ENCODE results near the gene SFTPA2. TPM values are rescaled to one million over a fixed set of nuclear protein-coding genes. Genes with fewer than 3 reads are reported as not detected.
A peak's percentile ranks its signal among the peaks of the same experiment; 100 is the strongest.
"Not testable (repeated sequence)": the region's sequence is repeated elsewhere in the genome, so short reads cannot be mapped to it uniquely, and the experiment has no call there.

Gene SFTPA2
- polyA plus RNA-seq (ENCODE audit: low read depth in 6 of 6): not detected

- Mint-ChIP-seq H3K9me3 (no peaks in the 10 kb centered on the region), H3K4me3 (no peak within 1 kb of the TSS), H3K27ac (peak within 1 kb of the TSS in 1 of 6 donors; percentile 72), H3K4me1 (peaks cover 7 to 12% (median 8%) of the 10 kb centered on the region in 3 donors), H3K27me3 (peaks cover 7 to 24% (median 16%) of the 10 kb centered on the region in 3 donors), H3K36me3 (no peaks in the 10 kb centered on the region)
- ATAC-seq (ENCODE audit: low read depth in 2 of 2): no peak
- DNase-seq: no peak
Observed at GRCh38 chr10:79560160-79560709, at the start of gene SFTPA2. Gene SFTPA2 (minus strand): TSS chr10:79560407. CDS start chr10:79559483, 924 bp downstream.

DNA sequence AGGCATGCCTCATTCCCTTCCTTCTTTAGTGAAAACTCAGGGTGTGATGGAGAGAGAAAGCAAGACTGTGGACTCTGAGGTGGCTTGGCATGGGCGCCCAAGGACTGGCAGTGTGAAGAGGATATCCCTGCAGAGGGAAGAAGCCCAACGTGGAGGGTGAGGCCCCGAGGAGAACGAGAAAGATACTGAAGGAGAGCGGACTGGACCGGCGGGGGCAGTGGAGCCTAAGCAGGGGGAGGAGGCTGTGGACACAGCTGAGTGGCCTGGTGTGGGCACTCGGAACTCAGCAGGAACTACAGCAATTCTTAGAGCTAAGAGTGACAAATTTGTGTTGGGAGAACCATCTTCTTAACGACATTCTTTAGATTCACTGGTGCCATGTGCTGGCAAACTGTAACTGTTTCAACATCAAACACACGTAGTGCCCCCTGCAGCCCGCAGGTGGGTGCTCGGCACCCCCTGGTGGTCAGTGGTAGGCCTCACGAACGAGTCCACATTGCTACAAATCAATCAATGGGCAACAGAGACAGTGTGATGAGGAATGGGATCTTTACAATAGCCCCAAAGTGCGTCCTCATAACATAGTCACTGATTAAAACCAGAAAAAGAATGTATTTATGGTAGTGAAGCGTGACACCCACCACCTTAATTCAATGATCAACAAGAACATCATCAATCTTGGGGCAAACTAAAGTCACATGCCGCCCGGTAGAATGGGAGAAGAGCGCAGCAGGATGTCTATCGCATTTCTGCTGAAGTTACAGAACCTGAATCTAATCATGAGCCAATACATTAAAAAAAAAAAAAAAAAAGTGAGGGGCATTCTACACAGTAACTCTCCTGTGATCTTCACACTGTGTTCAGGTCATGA is 48.5 kb upstream of the SFTPA2 start:
- peaks cover 0 to 15% (median 9%) of the 10 kb centered on the region in 3 donors for H3K27me3 Mint-ChIP-seq
- H3K9me3 Mint-ChIP-seq: peaks cover 0 to 5% (median 0%) of the 10 kb centered on the region in 7 donors
- peak overlapping the region in 1 of 8 donors; percentile 52 for H3K4me3 Mint-ChIP-seq
- no peaks in the 10 kb centered on the region for H3K36me3 Mint-ChIP-seq
- ATAC-seq (ENCODE audit: low read depth in 2 of 2): no peak
- H3K4me1 Mint-ChIP-seq: peaks cover 0 to 8% (median 3%) of the 10 kb centered on the region in 3 donors
- DNase-seq: peak; percentile 3
- H3K27ac Mint-ChIP-seq: peak overlapping the region in 2 of 6 donors; percentile 11 to 30

- Mint-ChIP-seq H3K36me3 (no peaks in the 10 kb centered on the region), H3K4me3 (no peak overlapping the region), H3K27me3 (peaks cover 0 to 15% (median 5%) of the 10 kb centered on the region in 3 donors), H3K27ac (no peak overlapping the region), H3K9me3 (peaks cover 0 to 9% (median 0%) of the 10 kb centered on the region in 7 donors), H3K4me1 (peaks cover 0 to 19% (median 7%) of the 10 kb centered on the region in 3 donors)
- ATAC-seq (ENCODE audit: low read depth in 2 of 2): no peak
- no peak for DNase-seq
Observed at GRCh38 chr10:79605308-79605707, 45.1 kb upstream of the SFTPA2 start.

DNA sequence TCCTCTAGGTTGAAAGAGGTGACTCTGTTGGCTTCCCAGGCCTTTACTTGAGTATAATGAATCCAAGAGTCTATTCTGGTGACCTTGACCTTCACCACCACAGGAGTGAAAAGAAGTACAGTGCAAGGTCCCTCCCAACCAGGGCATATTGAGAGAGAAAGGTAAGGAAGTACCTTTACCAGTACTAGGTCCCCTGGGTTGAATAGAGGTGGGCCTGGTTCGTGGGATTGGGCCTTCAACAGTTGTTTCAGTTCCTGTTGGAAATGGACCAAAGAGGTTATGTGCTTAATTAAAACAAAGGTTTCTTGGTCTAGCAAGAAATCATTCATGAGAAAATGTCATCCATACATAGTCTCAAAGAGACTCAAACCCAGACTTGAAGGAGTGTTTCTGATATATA is 44.1 kb upstream of the SFTPA2 start:
- Mint-ChIP-seq H3K36me3 (no peaks in the 10 kb centered on the region), H3K4me1 (peaks cover 0 to 19% (median 7%) of the 10 kb centered on the region in 3 donors), H3K9me3 (peaks cover 0 to 12% (median 1%) of the 10 kb centered on the region in 7 donors), H3K27me3 (peaks cover 0 to 15% (median 0%) of the 10 kb centered on the region in 3 donors), H3K27ac (no peak overlapping the region), H3K4me3 (no peak overlapping the region)
- ATAC-seq (ENCODE audit: low read depth in 2 of 2) (no peak), DNase-seq (no peak)

- Mint-ChIP-seq H3K36me3 (peaks cover 0 to 2% of the 10 kb centered on the region in 2 donors), H3K9me3 (peaks cover 0 to 26% (median 7%) of the 10 kb centered on the region in 7 donors), H3K4me3 (peak overlapping the region in 1 of 8 donors; percentile 36), H3K27ac (no peak overlapping the region), H3K4me1 (peaks cover 0 to 19% (median 4%) of the 10 kb centered on the region in 3 donors), H3K27me3 (peaks cover 0 to 6% (median 0%) of the 10 kb centered on the region in 3 donors)
- ATAC-seq (ENCODE audit: low read depth in 2 of 2) (no peak), DNase-seq (no peak)
Observed at GRCh38 chr10:79602953-79603352, 42.7 kb upstream of the SFTPA2 start.

GRCh38 chr10:79601939-79602338 is 41.7 kb upstream of the SFTPA2 start:
- Mint-ChIP-seq H3K27ac (peak overlapping the region in 1 of 6 donors; percentile 34), H3K36me3 (peaks cover 7 to 12% of the 10 kb centered on the region in 2 donors), H3K27me3 (peaks cover 0 to 5% (median 0%) of the 10 kb centered on the region in 3 donors), H3K4me1 (peaks cover 0 to 19% (median 4%) of the 10 kb centered on the region in 3 donors), H3K4me3 (no peak overlapping the region), H3K9me3 (peaks cover 9 to 36% (median 17%) of the 10 kb centered on the region in 7 donors)
- DNase-seq: no peak
- ATAC-seq (ENCODE audit: low read depth in 2 of 2): no peak

DNA sequence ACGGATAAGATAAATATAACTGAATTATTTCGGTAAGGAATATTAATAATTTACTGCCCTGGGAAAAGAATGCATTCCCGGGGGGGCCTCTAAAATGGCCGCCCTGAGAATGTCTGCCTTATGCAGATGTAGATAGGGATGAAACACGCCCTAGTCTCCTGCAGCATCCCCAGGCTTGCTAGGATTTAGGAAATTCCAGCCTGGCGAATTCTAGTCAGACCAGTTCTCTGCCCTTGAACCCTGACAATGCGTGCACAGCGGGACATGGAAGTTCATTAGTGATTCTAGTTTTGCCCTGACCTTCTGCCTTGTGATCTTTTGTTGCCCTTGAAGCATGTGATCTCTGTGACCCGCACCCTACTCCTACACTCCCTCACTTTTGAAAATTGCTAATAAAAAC is 39.4 kb upstream of the SFTPA2 start:
- not testable (repeated sequence) for H3K27ac Mint-ChIP-seq; H3K4me3 Mint-ChIP-seq; ATAC-seq (ENCODE audit: low read depth in 2 of 2); DNase-seq
- Mint-ChIP-seq H3K9me3 (peaks cover 9 to 49% (median 21%) of the 10 kb centered on the region in 7 donors), H3K27me3 (peaks cover 5 to 17% (median 15%) of the 10 kb centered on the region in 3 donors), H3K4me1 (peaks cover 0 to 18% (median 4%) of the 10 kb centered on the region in 3 donors), H3K36me3 (peaks cover 11 to 13% of the 10 kb centered on the region in 2 donors)

DNA sequence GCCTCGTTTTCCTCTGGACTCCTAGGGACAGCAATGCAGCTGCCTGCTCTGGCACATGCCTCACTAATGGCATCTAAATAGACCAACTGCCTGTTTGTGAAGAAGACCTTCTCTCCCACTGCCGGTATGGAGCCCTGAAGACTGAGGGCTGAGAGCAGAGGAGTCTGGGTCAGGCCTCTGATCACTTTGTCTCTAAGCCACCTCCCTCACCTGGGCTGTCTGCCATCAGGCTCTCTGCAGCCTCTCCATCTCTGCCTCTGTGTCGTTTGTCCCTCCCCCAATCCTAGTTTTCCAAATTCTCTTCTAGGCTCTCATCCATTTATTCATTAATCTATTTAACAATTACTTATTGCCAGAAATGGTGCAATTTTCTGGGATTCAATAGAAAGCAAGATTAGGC is 35.3 kb upstream of the SFTPA2 start:
- Mint-ChIP-seq H3K4me1 (no peaks in the 10 kb centered on the region), H3K36me3 (peaks cover 11 to 13% of the 10 kb centered on the region in 2 donors), H3K27me3 (peaks cover 5 to 36% (median 22%) of the 10 kb centered on the region in 3 donors), H3K4me3 (no peak overlapping the region), H3K27ac (no peak overlapping the region), H3K9me3 (peaks cover 9 to 39% (median 21%) of the 10 kb centered on the region in 7 donors)
- no peak for ATAC-seq (ENCODE audit: low read depth in 2 of 2)
- no peak for DNase-seq

DNA sequence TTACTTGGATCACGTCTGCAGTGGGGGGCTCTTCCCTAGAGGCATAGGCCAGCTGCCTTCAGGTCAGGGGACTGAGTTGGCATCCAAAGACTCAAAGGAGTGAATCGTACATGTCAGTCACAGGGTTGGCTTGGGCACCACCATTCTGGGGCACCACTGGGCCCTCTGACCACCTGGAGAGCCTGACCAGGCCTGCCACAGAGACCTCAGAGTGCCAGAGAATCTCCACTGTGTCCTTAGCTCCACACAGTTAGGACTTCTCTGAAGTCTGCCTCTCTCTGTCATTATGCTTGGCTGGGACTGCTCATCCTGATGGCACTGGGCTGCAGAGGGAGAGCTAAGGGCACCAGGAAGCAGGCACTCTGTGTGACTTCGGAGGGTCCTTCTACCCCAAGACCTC is 34.4 kb upstream of the SFTPA2 start:
- H3K4me1 Mint-ChIP-seq; H3K27ac Mint-ChIP-seq; ATAC-seq (ENCODE audit: low read depth in 2 of 2); DNase-seq; H3K4me3 Mint-ChIP-seq: not testable (repeated sequence)
- Mint-ChIP-seq H3K9me3 (peaks cover 9 to 39% (median 21%) of the 10 kb centered on the region in 7 donors), H3K36me3 (peaks cover 11 to 13% of the 10 kb centered on the region in 2 donors), H3K27me3 (peaks cover 5 to 45% (median 22%) of the 10 kb centered on the region in 3 donors)

DNA sequence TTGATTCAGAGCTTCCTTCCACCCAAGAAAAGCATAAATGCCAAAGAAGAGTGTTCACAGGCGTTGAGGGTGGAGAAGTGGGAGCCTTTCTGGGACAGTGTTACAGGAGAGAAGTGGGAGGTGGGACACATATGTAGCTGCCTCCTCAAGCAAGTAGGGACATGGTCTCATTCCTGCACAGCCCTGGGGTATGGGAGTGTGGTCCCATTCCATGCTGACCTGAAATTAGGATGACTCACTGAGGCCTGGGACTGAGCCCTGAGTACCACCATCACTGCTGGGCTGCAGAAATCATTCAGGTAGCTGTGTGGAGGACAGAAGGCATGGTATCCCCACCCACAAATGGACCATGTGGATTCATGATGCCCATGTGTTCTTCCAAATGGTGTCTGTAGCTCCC is 33.2 kb upstream of the SFTPA2 start:
- H3K9me3 Mint-ChIP-seq: peaks cover 9 to 29% (median 17%) of the 10 kb centered on the region in 7 donors
- H3K27me3 Mint-ChIP-seq: peaks cover 12 to 54% (median 32%) of the 10 kb centered on the region in 3 donors
- no peaks in the 10 kb centered on the region for H3K4me1 Mint-ChIP-seq
- peaks cover 11 to 13% of the 10 kb centered on the region in 2 donors for H3K36me3 Mint-ChIP-seq
- H3K4me3 Mint-ChIP-seq: no peak overlapping the region
- DNase-seq (no peak), ATAC-seq (ENCODE audit: low read depth in 2 of 2) (no peak)
- H3K27ac Mint-ChIP-seq: no peak overlapping the region

DNA sequence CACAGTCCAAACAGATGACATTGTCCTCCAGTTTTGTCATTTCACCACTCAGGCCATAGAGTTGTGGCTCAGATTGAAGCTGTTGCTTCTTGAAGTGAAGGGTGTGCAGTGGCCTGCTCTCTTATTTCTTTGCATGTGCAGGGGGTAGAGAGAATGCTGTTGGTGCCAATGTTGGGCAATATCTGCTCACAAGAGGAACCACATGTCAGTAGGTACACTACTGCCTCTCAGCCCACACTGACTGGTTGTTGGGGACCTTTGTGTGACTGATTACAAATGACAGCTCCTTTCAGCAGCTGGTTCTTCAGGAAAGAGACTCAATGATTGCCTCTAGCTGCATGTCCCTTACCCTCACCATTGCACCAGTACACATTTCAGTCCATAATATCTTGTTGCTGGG is 28.6 kb upstream of the SFTPA2 start:
- Mint-ChIP-seq H3K4me3 (no peak overlapping the region), H3K9me3 (peaks cover 0 to 9% (median 0%) of the 10 kb centered on the region in 7 donors), H3K4me1 (no peaks in the 10 kb centered on the region), H3K36me3 (no peaks in the 10 kb centered on the region), H3K27me3 (peaks cover 12 to 49% (median 32%) of the 10 kb centered on the region in 3 donors), H3K27ac (no peak overlapping the region)
- DNase-seq: no peak
- ATAC-seq (ENCODE audit: low read depth in 2 of 2): no peak

- no peak overlapping the region for H3K4me3 Mint-ChIP-seq
- no peak overlapping the region for H3K27ac Mint-ChIP-seq
- DNase-seq (no peak), ATAC-seq (ENCODE audit: low read depth in 2 of 2) (no peak)
- H3K27me3 Mint-ChIP-seq: peaks cover 12 to 49% (median 32%) of the 10 kb centered on the region in 3 donors
- no peaks in the 10 kb centered on the region for H3K4me1 Mint-ChIP-seq
- no peaks in the 10 kb centered on the region for H3K36me3 Mint-ChIP-seq
- H3K9me3 Mint-ChIP-seq: peaks cover 0 to 9% (median 0%) of the 10 kb centered on the region in 7 donors
Observed at GRCh38 chr10:79586933-79587332, 26.7 kb upstream of the SFTPA2 start.

GRCh38 chr10:79585870-79586527 is 25.8 kb upstream of the SFTPA2 start:
- Mint-ChIP-seq H3K27ac (no peak overlapping the region), H3K27me3 (peaks cover 12 to 42% (median 32%) of the 10 kb centered on the region in 3 donors)

More at GRCh38 chr10:79585870-79586527, 25.8 kb upstream of the SFTPA2 start:
- Mint-ChIP-seq H3K4me3 (no peak overlapping the region), H3K9me3 (peaks cover 0 to 3% (median 0%) of the 10 kb centered on the region in 7 donors), H3K36me3 (no peaks in the 10 kb centered on the region), H3K4me1 (no peaks in the 10 kb centered on the region)
- ATAC-seq (ENCODE audit: low read depth in 2 of 2) (no peak), DNase-seq (no peak)

Data from naive B cell (primary cell).